Suppressor macrophage (primary cell): ENCODE measurements around the gene MVP.
"Not testable (repeated sequence)": the region's sequence is repeated elsewhere in the genome, so short reads cannot be mapped to it uniquely, and the experiment has no call there.

Source experiments
- DNase-seq, 4 experiments: peaks; one replicate each; pipeline ENCODE4 v3.0.0-alpha.2; 2020 to 2022

The MVP gene

DNA sequence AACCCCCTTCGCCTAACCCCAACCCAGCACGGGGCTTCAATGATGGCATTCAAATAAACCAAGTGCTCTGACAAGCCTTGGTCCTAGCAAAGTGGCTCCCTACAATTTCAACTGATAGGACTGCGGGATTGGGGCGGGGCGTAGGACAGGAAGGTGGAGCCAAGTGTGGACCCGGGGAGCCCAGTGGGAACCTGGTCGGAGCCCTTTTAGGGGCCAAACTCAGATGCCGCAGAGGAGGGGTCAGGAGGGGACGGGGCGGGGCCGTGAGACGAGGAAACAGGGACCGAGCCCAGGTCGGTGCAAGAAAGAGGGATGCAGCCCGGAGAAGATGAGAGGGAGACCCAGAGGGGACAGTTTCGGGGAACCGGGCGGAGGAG is 55.9 kb downstream of the MVP start:
- no peak for DNase-seq

DNA sequence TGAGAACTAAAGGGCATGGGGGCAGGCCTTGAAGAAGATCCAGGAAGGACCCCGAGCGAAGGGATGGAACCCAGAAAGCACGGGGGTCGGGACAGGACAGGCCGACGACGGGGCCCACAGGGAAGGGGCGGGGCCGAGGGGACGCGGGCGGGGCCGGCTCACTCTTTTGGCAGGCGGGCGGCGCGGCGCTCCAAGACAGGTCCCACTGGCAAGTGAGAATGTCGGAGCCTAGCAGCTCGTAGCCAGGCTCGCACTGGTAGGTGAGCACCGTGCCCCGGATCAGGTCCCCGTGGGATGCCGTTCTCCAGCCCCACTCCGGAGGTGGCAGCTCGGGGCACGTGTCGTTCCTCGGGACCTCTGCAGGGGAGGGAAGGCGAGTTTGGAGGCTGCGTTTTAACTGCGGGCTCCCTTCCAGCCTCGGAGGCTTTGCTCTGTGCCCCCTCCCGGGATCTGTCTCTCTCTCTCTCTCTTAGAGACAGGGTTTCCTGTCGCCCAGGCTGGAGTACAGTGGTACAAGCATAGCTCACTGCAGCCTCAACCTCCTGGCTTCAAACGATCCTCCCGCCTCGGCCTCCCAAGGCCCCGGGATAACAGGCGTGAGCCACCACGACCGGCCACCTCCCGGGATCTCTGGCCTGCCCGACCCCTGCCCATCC is 56.5 kb downstream of the MVP start:
- peak in 2 of 4 experiments; percentile 22 to 44 for DNase-seq

DNA sequence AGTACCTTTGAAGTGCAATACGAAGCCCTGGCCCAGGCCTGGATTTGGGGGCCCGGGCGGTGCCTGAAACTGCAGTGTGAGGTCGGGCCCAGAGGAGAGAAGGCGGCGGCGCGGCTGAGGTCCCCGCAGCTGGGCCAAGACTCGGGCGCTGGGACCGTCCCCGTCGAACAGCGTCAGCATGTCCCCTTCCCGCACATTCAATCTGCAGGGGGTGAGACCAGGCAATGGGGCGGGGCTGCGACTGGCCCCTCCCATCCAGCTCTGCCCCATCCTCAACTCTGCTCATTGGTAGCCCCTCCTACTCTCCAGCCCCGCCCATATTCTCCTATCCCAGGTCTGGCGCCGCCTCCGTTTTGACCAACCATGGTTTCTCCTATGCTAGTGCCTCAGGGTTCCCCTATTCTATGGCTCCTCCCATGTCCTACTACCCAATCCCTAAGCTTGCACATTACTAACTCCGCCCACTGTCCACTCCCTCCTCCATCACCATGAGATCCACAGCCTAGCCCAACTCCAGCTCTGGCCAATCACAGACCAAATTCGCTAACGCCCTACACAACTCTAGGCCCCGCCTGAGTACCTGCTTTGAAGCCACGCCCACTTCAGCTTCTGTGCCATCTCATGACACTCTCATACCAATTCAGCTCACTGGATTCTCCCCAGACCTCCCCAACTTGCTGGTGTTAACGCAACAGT is 57.2 kb downstream of the MVP start:
- DNase-seq: peak; percentile 57 to 75 (median 67)

DNA sequence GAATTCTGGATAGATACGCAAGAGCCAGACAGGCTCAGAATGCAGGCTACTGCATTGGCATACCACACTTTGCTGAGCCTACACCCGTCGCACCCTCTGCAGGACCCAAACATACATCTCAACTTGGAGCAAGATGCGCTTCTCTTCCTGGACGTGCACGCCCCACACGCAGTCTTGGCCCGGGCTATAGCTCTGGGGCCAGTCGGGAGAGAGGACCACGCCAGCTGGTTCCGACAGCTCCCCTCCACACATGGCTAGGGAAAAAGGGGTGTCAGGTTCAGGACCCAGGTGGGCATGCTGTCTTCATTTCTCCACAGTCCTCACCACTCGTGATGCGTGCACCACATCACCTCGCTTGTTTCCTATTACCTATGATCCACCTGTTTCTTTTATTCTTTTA is 57.9 kb downstream of the MVP start:
- no peak for DNase-seq

DNA sequence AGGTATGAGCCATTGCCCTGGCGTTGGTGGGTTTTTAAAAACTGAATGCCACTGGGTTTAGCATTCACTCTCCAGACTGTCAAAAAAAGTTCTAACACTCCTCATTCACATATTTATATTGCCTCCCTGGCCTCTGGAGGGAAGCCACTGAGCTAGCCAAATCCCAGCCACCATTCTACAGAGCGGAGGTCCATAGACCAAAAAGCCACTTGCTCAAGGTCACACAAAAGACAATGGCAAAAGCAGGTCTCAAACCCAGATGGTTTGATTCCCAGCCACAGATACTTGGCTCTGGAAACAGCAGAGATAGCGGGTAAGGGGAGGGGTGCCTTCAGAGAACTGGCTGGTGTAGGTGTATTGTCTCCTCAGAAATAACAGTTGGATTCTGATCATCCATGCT is 60.8 kb downstream of the MVP start:
- no peak for DNase-seq

DNA sequence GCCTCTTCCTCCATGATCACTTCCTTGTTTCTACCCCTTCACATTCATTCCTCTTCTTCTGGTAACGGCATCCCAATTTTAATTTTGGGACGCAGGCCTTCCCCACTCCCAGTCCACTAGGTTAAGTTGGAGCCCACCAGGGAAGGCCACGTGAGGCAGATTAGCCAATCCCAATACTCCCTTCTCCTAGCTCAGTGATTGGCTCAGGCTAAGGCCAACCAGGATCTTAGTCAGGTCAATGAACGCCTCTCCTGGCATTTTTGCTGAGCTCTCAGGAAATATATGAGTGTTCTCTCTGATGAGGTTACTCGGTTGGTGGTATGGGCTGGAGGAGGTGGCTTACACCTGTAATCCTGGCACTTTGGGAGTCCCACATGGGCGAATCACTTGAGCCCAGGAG is 63.7 kb downstream of the MVP start:
- no peak for DNase-seq

DNA sequence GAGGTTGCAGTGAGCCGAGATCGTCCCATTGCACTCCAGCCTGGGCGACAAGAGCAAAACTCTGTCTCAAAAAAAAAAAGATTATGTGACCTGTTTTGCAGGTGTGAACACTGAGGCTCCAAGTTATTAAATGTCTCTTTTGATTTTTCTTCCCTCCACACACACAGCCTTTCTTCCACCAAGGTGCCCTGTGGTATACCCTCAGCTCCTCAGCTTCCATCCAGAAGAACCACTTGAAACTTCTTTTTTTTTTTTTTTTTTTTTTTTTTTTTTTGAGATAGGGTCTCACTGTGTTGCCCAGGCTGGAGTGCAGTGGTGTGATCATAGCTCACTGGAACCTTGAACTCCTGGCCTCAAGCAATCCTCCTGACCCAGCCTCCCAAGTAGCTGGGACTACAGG is 69.1 kb downstream of the MVP start:
- DNase-seq: not testable (repeated sequence)

DNA sequence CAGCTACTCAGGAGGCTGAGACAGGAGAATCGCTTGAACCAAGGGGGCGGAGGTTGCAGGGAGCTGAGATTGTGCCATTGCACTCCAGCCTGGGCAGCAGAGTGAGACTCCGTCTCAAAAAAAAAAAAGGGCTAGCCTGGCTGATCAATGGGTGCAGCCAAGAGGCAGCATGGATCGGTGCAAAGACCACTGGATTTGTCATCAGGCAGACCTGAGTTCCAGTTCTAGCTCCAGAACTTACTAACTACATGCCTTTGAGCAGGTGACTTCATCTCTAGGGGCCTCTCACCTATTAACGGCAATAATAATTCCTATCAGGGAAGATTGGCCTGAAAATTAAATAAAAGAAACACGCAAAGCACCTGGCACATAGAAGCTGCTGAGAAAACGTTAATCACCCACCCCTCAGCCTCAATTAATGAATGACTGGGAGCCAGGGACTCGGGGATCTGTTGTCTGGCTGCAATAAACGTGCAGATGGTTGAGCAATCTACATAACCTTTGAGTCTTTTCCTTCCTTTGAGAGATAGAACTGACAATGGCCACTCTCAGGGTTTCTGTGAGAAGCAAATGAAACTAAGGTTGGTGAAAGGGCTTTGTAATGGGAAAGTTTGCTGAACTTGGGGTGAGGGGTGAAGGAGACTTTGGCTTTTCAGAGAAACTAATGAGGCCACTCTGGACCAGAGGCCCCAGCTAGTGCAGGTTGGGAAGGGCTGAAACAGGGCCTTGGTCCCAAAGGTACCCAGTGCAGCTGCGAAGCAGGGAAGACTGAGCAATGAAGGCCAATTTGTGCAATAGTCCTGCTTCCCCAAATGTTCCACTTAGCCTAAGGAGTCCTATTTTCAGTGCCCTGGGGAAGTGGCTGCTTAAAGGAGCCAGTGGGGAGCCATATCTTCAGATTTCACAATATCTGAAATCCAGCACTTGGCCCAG is 71.5 kb downstream of the MVP start:
- peak; percentile 67 to 86 (median 82) for DNase-seq

DNA sequence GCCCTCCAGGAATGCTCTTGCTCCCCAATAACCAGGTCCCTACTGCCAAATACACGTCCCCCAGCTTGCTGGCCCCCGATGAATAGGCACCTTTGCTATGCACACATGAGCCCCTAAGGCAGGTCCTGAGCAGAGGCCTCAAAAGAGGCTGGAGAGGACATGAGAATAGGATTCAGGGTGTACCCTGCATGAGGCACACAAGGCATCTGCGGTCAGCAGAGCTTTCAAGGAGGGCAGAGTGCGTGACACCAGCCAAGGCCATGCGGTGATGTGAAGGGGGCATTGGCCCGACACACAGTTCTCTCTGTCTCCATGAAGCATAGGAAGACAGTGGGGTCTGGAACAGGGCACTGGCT is 72.2 kb downstream of the MVP start:
- no peak for DNase-seq

DNA sequence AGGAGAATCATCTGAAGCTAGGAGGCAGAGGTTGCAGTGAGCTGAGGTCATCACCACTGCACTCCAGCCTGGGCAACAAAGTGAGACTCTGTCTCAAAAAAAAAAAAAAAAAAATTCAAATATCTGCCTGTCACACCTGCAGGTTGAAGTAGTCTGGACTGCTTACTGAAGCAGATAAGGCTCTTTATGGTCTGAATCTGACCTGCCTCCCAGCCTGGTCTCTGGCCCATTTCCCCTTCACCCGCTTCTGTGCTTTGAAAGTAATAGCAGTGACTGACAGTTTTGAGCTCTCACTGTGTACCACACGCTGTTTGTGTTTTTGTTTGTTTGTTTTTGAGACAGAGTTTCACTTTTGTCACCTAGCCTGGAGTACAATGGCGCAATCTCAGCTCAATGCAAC is 73.3 kb downstream of the MVP start:
- DNase-seq: no peak

DNA sequence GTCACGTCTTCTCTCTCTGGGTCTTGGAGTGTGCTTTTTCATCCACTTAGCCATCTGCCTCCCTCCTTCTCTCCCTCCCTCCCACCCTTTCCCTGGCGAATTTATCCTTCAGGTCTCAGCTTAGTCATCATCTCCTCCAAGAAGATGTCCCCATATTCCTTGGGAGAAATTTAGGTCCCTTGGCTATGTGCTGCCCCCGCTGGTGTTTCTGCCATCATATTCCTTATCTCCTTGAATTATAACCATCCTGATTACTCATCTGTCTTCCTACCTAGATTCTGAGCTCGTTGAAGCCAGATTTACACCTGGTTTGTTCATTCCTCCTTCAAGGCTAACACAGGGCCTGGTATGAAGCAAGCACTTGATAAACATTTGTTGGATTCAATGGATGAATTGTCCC is 74.1 kb downstream of the MVP start:
- no peak for DNase-seq

DNA sequence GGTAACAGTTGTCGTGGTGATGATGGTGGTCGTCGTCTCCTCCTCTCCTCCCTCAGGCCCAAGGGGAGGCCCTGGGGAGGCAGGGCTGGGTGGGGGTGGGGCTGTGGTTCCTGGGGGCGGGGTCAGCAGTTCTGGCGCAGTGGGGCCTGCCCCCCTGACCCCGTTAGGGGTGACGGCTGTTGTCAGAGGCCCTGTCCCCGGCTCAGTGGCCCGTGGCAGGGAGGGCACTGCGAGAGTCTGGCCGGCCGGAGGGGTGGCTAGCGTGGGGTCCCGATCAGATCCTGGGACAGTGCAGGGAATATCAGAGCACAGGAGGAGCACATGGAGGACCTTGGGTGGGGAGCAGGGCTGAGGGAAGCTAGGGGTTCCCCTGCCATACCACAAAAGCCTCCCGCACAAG is 76.6 kb downstream of the MVP start:
- DNase-seq: no peak

DNA sequence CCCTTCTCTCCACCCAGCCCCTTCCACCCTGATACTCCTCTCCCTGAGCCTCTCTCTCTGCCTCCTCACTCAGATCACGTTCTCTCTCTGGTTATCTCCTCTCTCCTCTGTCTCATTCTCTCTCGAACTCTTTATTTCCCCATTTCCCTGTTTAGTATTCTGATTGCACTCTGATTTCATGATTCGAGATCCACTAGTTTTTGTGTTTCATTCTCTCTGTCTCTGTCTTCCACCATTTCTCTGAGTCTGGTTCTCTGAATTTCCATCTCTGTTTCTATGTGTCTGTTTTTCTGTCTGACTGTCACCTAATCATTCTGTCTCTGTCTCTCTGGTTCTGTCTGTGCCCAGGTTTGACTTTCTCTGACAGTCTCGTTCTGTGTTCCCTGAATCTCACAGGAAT is 77.1 kb downstream of the MVP start:
- no peak for DNase-seq
